SH-SY5Y (cell line): ENCODE measurements around the gene SEPTIN1.

ENCODE experiments used
- GATA2 ChIP-seq: IDR thresholded peaks from 2 replicates; pipeline ENCODE4 v1.6.1; 2011; ENCODE audit warnings: mild to moderate bottlenecking, low read depth, low read length
- GATA3 ChIP-seq: IDR thresholded peaks from 2 replicates; pipeline ENCODE4 v1.6.1; 2011; ENCODE audit warnings: low read depth, mild to moderate bottlenecking, low read length, moderate library complexity

Gene SEPTIN1

DNA sequence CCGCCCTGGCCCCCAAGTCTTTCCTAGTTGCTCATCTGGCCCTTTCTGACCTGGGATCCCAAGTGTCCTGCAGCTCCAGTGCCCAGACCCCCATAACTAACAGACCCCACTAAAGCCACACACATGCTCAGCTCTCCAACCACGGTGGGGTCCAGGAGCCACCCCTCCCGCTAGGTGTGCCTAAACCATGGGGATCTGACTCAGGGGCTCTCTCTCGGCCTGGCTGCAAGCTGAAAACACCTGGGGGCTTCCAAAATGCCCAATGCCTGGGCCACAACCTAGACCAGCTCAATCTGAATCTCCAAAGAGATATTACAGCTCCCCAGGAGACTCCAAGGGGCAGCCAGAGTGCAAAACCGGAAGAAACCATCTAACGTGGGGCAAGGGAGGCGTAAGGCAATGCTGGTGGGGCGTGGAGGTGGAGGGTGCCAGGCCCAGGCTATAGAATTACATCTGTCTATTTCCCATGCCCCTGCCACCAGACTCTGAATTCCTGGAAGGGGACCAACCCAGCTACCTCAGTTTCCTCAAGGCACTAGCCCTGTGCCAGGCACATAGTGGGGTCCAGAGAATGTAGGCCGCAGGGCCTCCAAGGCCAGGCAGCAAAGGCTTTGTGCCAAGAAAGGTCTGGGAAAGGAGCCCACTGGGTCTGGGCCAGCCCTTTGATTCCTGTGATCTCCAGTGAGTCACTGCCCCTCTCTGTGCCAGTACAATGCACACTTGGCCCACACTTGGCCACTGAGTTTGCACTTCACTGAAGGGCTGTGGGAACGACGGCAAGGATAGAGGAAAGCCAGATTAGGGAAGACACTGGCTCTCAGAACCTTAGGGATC is 30.6 kb downstream of the SEPTIN1 start:
- TF ChIP-seq GATA2 (no peak), GATA3 (no peak)

DNA sequence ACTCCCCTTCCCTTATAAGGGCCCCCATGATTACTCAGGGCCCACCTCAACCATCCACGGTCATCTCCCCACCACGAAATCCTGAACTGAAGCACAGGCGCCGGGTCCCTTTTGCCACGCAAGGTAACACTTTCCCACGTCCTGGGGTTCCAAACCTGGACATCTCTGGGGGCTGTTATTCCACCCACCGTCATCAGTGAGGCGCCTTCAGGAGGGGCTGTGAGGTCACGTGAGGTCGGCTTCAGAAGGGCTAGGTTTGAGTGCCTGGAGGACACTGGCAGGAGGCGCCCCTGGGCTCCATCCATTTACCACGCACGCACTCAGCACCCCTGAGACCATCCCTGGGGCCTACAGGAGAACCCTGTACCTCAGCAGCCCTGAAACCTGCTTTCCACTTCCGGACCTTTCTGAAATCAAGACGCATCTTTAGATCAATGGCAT is 31.3 kb downstream of the SEPTIN1 start:
- TF ChIP-seq GATA2 = no peak
- TF ChIP-seq GATA3 = no peak

DNA sequence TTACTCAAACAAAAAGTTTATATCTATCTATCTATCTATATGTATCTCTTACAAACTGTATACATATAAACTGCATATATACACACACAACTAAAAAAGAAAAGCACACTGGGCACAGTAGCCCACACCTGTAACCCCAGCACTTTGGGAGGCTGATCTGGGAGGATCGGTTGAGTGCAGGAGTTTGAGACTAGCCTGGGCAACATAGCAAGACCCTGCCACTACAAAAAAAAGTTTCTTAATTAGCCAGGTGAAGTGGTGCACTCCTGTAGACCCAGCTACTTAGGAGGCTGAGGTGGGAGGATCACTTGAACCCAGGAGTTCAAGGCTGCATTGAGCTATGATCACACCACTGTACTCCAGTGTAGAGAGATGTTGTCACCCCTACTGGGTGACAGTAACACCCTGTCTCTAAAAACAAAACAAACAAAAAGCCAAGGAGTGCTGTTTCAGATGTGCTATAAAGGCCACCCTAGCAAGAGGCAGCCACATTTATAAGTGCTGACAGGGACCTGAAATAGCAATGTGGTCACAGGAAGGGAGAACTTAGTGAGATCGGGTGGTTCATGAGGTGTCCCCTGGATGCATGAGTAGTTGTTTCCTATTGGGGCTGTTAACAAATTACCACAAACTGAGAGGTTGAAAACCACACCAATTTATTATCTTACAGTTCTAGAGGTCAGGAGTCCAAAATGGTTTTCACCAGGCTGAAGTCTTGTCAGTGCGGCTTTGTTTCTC is 32.1 kb downstream of the SEPTIN1 start:
- TF ChIP-seq GATA3 = no peak
- TF ChIP-seq GATA2 = no peak

DNA sequence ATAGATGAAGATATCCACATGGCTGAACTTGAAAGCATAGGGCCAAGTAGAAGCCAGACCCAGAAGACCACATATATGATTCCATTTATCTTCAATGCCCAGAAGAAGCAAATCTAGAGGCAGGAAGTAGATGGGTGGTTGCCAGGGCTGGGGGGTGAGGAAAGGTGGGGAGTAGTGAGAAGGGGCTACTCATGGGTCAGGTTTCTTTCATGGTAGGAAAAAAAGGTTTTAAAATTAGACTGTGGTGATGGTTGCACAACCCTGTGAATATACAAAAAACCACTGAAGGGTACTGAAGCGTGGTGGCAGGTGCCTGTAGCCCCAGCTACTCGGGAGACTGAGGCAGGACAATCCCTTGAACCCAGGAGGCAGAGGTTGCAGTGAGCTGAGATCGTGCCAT is 32.7 kb downstream of the SEPTIN1 start:
- TF ChIP-seq GATA2 (no peak), GATA3 (no peak)

DNA sequence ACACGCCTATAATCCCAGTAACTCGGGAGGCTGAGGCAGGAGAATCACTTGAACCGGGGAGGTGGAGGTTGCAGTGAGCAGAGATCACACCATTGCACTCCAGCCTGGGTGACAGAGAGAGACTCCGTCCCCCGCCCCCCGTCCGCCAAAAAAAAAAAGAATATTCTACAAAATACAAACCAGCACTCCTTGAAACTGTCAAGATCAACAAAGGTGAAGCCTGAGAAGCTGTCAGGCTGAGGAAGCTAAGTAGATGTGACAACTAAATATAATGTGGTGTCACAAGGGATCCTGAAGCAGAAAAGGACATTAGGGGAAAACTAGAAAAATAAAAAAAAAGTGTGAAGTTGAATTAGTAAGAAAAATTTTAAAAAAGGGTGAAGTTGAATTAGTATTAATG is 33.4 kb downstream of the SEPTIN1 start:
- TF ChIP-seq GATA2 (no peak), GATA3 (no peak)

DNA sequence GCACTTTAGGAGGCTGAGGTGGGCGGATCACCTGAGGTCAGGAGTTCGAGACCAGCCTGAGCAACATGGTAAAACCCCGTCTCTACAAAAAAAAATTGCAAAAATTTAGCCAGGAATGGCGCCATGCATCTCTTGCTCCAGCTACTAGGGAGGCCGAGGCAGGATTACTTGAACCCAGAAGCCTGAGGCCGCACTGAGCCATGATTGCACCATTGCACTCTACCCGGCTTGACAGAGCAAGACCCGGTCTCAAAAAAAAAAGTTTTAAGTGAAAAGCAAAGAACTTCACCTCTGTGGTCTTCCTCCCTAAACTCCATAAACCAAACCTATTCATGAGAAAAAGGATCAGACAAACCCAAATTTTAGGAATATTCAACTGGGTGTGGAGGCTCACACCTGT is 34.2 kb downstream of the SEPTIN1 start:
- TF ChIP-seq GATA3 = no peak
- TF ChIP-seq GATA2 = no peak

DNA sequence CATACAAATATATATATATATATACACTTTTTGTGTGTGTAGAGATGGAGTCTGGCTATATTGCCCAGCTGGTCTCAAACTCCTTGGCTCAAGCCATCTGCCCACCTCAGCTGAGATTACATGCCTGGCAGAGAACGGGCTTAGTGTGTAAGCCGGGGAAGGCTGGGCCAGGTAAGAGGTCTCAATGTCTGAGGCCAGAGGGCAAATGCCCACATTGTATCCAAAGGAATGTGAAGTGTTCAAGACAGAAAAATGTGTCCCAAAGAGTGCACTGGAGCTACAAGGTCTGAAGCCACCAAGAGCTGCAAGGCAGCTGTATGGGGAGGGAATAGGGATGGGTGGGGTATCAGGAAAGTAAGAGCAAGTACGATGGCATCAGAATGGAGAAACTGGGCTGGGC is 36.1 kb downstream of the SEPTIN1 start:
- TF ChIP-seq GATA3 = no peak
- TF ChIP-seq GATA2 = no peak

DNA sequence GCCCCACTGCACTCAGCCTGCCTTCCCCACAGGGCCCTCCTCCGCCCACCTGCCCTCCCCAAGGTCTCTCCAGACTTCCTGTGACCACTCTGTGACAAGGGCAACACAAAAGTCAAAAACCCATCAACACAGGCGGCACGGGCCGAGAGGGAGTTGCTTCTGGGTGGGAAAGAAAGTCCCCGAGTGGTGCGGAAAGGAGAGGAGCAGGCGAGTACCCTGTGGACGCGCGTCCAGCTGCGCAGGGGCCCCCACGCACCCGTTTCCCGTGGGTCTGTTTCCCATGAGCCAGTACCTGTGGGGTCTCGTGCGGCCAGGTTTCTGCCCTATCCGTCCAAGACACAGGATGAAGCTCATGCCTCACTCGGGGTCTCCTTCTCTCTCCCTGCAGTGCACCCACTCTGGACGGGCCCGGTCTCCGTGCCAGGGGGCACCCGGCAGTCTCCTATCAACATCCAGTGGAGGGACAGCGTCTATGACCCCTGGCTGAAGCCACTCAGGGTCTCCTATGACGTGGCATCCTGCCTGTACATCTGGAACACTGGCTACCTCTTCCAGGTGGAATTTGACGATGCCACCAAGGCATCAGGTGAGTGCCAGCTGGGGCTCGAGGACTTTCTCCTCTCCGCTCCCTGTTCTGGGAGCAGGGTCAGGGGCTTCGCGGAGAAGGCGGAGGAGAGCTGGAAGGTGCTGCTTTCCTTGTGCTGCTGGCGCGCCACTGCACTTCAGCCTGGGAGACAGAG is 39.4 kb downstream of the SEPTIN1 start:
- no peak for TF ChIP-seq GATA2
- TF ChIP-seq GATA3 = no peak

DNA sequence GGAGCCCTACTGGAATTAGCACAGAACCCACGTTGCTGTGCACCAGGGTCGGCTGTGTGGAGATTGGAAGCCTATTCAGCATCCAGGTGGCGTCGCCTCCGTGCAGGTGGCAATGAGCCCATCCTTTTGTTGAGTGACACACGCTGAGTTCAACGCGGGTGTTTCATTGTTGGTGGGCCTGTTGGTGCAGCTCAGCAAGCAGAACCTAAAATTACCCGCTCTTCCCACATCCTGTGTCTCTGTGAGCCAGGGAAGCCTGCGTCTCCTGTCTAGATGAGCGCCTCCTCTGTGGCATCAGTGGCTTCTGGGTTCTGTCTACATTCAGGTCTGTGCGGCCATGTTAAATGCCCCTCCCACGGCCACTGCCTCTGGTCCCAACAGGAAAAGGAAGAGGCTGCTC is 41.7 kb downstream of the SEPTIN1 start:
- no peak for TF ChIP-seq GATA2
- no peak for TF ChIP-seq GATA3

DNA sequence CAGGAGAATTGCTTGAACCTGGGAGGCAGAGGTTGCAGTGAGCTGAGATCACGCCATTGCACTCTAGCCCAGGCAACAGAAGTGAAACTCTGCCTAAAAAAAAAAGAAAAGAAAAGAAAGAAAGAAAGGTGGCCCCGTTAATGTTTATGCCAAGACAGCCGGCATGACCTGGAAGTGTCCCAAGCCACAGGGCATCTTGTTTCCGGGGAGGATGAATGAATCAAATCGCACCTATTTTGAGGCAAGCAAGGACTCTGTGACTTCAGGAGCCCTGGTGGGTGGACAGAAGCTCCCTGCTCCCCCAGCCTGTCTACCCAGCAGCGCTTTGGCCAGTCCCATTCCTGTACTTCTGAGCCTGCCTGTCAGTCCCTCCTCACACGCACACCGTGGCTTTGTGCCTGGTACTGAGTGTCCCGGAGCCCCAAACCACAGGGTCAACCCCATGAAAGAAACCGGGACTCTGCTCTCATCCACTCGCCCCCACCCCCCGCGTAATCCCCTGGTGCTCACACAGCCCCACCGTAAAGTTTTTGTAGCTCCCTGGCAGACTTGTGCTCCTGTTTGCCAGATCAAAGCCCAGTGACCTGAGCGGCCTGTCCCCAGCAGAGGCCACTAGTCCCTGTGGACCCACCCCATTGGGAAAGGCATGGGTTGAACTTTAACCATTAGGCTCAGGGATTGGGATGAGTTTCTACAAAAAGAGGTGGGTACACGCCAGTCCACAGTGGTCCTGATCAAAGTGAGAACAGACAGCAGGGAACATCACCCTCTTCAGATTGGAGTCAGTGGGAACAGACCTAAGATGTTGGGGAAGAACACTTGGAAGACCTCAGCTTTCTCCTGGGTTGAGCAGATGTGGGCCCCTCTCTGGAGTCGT is 46.5 kb downstream of the SEPTIN1 start:
- TF ChIP-seq GATA2 (no peak), GATA3 (no peak)
